Measurements from ENCODE around the gene PTPRQ. TPM values are rescaled to one million over a fixed set of nuclear protein-coding genes. Genes with fewer than 3 reads are reported as not detected.

The PTPRQ gene
- total RNA-seq, 5 donors from 2014 or later (not counting 1 experiment from before 2014, with no cell fraction given) = not detected

DNA sequence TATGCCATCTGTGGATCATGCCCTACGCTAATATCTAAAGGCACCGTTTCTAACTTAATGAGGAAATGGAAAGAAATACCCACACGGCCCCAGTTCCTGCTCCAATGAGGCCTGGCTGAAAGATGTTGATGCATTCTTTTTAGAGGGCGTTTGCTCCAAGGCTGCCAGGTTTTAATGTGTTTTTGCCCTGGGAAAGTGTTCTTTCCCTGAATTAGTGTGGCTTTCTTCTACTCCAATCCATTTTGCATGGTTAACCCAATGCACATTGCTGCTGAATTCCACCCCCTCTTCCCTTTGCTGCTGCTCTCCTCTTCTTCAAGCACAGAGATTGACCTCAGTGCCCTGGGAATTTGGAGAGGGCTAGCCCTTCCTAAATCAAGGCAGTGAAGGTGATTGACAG is 273.8 kb downstream of the PTPRQ start:
- no peaks in the 10 kb centered on the region for H3K36me3 Mint-ChIP-seq
- peaks cover 21 to 26% of the 10 kb centered on the region in 2 donors for H3K27me3 Mint-ChIP-seq
- H3K4me3 ChIP-seq (ENCODE audit: control insufficient read depth in 1 of 2, extremely low read depth in 1 of 2, low read length in 1 of 2) = no peak overlapping the region
- H3K9me3 Mint-ChIP-seq = no peaks in the 10 kb centered on the region
- ChIA-PET POLR2A (no interaction called here), CTCF (no interaction called here)
- H3K27ac Mint-ChIP-seq = no peak overlapping the region
- WGBS (ENCODE audit: insufficient coverage) = no CpG with 5 or more reads among the region's 4 CpGs
- H3K9me3 ChIP-seq = no peaks in the 10 kb centered on the region
- H3K27ac ChIP-seq (ENCODE audit: low read length) = no peak overlapping the region
- no peaks in the 10 kb centered on the region for H3K36me3 ChIP-seq (ENCODE audit: control insufficient read depth in 2 of 2, extremely low read depth in 1 of 2, insufficient read depth in 1 of 2, low read length in 1 of 2)
- H3K27me3 ChIP-seq (replicated peaks in 1 of 2; ENCODE audit: control insufficient read depth in 2 of 2, extremely low read depth in 1 of 2, insufficient read depth in 2 of 2, low read length in 1 of 2) = peaks cover 15 to 20% of the 10 kb centered on the region in 2 experiments
- no peak for ATAC-seq (replicated peaks in 1 of 4)
- no peak for DNase-seq
- H3K4me3 Mint-ChIP-seq = no peak overlapping the region
- no peaks in the 10 kb centered on the region for H3K4me1 ChIP-seq (ENCODE audit: control insufficient read depth in 1 of 2, extremely low read depth in 1 of 2, insufficient read depth in 2 of 2, low read length in 2 of 2)
- peaks cover 0 to 4% (median 0%) of the 10 kb centered on the region in 3 donors for H3K4me1 Mint-ChIP-seq

DNA sequence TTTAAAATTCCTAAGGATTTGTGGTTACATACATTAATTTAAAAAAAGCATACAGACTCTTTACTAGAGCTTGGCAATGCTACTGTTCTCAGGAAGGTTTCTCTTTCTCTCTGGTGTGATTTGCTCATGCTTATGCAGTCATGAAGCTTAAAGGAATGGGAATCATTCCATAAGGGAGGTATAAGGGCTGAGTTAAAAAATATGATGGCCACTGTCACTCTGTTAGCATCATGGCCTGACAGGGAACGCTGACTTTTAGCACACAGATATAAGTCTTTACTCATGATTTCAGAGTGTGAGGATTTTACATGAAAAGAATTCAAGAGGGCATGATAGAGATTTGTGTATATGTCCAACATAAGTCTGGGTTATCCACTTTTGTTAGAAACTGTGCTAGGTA is 276.5 kb downstream of the PTPRQ start:
- no peak overlapping the region for H3K27ac Mint-ChIP-seq
- ATAC-seq (replicated peaks in 1 of 4) (no peak), DNase-seq (no peak)
- Histone ChIP-seq H3K27me3 (replicated peaks in 1 of 2; ENCODE audit: control insufficient read depth in 2 of 2, extremely low read depth in 1 of 2, insufficient read depth in 2 of 2, low read length in 1 of 2) (peaks cover 9 to 16% of the 10 kb centered on the region in 2 experiments), H3K4me1 (ENCODE audit: control insufficient read depth in 1 of 2, extremely low read depth in 1 of 2, insufficient read depth in 2 of 2, low read length in 2 of 2) (no peaks in the 10 kb centered on the region), H3K9me3 (no peaks in the 10 kb centered on the region), H3K27ac (ENCODE audit: low read length) (no peak overlapping the region), H3K36me3 (ENCODE audit: control insufficient read depth in 2 of 2, extremely low read depth in 1 of 2, insufficient read depth in 1 of 2, low read length in 1 of 2) (no peaks in the 10 kb centered on the region), H3K4me3 (ENCODE audit: control insufficient read depth in 1 of 2, extremely low read depth in 1 of 2, low read length in 1 of 2) (no peak overlapping the region)
- no peaks in the 10 kb centered on the region for H3K36me3 Mint-ChIP-seq
- H3K4me3 Mint-ChIP-seq = no peak overlapping the region
- no CpG with 5 or more reads among the region's 1 CpG for WGBS (ENCODE audit: insufficient coverage)
- peaks cover 9 to 13% of the 10 kb centered on the region in 2 donors for H3K27me3 Mint-ChIP-seq
- CTCF ChIA-PET = interaction anchor here in 1 of 2 donors (0.6 kb wide), 1 partner anchor 430 kb away, joined by 3 read pairs; no protein-coding TSS in a partner anchor
- POLR2A ChIA-PET = interaction anchor here in 1 of 2 donors (0.7 kb wide), 1 partner anchor 8 kb away, joined by 3 read pairs; no protein-coding TSS in a partner anchor
- no peaks in the 10 kb centered on the region for H3K4me1 Mint-ChIP-seq
- no peaks in the 10 kb centered on the region for H3K9me3 Mint-ChIP-seq

DNA sequence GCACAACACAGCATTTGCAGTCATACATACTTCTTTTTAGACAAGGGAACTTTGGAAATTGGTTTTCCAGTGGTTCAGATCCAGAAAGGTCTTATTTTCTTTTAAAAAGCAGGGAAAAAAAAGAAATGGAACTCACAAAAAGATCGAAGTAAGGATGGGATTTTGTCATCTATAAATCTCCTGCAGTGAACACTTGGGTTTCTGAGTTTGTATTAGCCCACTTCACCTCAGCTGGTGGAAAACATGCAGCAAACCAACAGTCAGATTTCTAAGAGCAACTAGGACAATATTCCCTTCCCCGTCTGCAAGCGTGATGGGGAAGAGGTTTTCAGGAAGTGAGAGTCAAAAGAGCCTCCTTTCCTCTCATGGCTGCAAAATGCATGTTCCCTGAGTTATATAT is 277.3 kb downstream of the PTPRQ start:
- WGBS (ENCODE audit: insufficient coverage) = no CpG with 5 or more reads among the region's 3 CpGs
- Histone ChIP-seq H3K4me3 (ENCODE audit: control insufficient read depth in 1 of 2, extremely low read depth in 1 of 2, low read length in 1 of 2) (no peak overlapping the region), H3K4me1 (ENCODE audit: control insufficient read depth in 1 of 2, extremely low read depth in 1 of 2, insufficient read depth in 2 of 2, low read length in 2 of 2) (no peaks in the 10 kb centered on the region), H3K36me3 (ENCODE audit: control insufficient read depth in 2 of 2, extremely low read depth in 1 of 2, insufficient read depth in 1 of 2, low read length in 1 of 2) (no peaks in the 10 kb centered on the region), H3K27ac (ENCODE audit: low read length) (no peak overlapping the region), H3K9me3 (no peaks in the 10 kb centered on the region), H3K27me3 (replicated peaks in 1 of 2; ENCODE audit: control insufficient read depth in 2 of 2, extremely low read depth in 1 of 2, insufficient read depth in 2 of 2, low read length in 1 of 2) (peaks cover 8 to 11% of the 10 kb centered on the region in 2 experiments)
- Mint-ChIP-seq H3K4me1 (no peaks in the 10 kb centered on the region), H3K27ac (no peak overlapping the region), H3K9me3 (peaks cover 0 to 4% (median 0%) of the 10 kb centered on the region in 3 donors), H3K4me3 (no peak overlapping the region), H3K36me3 (no peaks in the 10 kb centered on the region), H3K27me3 (peaks cover 1 to 5% of the 10 kb centered on the region in 2 donors)
- POLR2A ChIA-PET = no interaction called here
- DNase-seq = no peak
- CTCF ChIA-PET = no interaction called here
- ATAC-seq (replicated peaks in 1 of 4) = no peak

Measured in T-cell (primary cell).